K562 (cell line): ENCODE results near the gene SKAP2. TPM values are rescaled to one million over a fixed set of nuclear protein-coding genes. Genes with fewer than 3 reads are reported as not detected.

Experiments used
- MAFK ChIP-seq: IDR thresholded peaks from 2 replicates; pipeline ENCODE4 v1.6.1; 2011; ENCODE audit warnings: low read length, improper control_type of control experiment
- polyA plus RNA-seq, 8 experiments: library from polyadenylated mRNA; depleted of rRNA in 4 of 8; stranded (reverse) in 5 of 8; unstranded in 3 of 8; fragments of >200 nt; fragmentation: Nextera tagmentation in 2 of 8; fragmentation: Illumina TruSeq in 1 of 8; extraction: Ambion mirVana in 2 of 8; extraction: Trizol in 1 of 8; gene quantifications; 2 replicates each; pipeline versions ENCODE4 v1.2.1 to v1.2.3, GENCODE V29; 2011 to 2014; ENCODE audit warnings: inconsistent platforms in 1 of 8, missing spikeins in 1 of 8
- total RNA-seq, 7 experiments: library from RNA; depleted of rRNA in 6 of 7; stranded (reverse); fragments of >200 nt in 6 of 7; fragmentation: Illumina TruSeq in 2 of 7; extraction: Trizol in 2 of 7; gene quantifications; 2 replicates each; pipeline versions ENCODE4 v1.2.1 to v1.2.3, GENCODE V29; 2011 to 2021; ENCODE audit warnings: low replicate concordance in 1 of 7
- TF ChIP-seq, protein P1 (sequence below), 2 experiments: fragments of 450-650 bp; IDR thresholded peaks; 2 replicates each; pipeline ENCODE4 v1.6.1; 2016; ENCODE audit warnings: mild to moderate bottlenecking in 2 of 2, borderline replicate concordance in 1 of 2, low read depth in 1 of 2, moderate library complexity in 1 of 2

Gene SKAP2
- total and polyA plus RNA-seq, 9 of the 15 experiments (the other 6 are each of a cell fraction or from before 2014, with no cell fraction given), result 4.2 to 11.7 (median 8.3) TPM

DNA sequence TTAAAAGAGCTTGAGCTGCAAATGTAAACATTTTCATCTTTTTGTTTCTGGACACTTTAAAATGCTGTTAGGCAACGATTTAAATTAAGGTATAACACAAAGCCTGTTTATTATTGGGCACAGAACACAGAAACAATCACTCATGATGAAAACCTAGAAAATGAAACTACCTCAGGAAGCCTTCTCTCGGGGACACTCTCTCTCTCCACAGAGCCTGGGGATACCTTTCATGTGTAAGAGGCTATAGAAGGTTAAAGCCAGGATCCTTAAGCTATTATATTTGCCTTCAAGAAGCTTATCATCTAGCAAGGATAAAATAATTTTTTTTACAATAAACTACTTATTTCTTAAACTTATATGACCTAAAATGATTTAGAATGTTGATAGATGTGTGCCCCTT is 194.1 kb downstream of the SKAP2 start (continued):
- TF ChIP-seq, protein P1, sequence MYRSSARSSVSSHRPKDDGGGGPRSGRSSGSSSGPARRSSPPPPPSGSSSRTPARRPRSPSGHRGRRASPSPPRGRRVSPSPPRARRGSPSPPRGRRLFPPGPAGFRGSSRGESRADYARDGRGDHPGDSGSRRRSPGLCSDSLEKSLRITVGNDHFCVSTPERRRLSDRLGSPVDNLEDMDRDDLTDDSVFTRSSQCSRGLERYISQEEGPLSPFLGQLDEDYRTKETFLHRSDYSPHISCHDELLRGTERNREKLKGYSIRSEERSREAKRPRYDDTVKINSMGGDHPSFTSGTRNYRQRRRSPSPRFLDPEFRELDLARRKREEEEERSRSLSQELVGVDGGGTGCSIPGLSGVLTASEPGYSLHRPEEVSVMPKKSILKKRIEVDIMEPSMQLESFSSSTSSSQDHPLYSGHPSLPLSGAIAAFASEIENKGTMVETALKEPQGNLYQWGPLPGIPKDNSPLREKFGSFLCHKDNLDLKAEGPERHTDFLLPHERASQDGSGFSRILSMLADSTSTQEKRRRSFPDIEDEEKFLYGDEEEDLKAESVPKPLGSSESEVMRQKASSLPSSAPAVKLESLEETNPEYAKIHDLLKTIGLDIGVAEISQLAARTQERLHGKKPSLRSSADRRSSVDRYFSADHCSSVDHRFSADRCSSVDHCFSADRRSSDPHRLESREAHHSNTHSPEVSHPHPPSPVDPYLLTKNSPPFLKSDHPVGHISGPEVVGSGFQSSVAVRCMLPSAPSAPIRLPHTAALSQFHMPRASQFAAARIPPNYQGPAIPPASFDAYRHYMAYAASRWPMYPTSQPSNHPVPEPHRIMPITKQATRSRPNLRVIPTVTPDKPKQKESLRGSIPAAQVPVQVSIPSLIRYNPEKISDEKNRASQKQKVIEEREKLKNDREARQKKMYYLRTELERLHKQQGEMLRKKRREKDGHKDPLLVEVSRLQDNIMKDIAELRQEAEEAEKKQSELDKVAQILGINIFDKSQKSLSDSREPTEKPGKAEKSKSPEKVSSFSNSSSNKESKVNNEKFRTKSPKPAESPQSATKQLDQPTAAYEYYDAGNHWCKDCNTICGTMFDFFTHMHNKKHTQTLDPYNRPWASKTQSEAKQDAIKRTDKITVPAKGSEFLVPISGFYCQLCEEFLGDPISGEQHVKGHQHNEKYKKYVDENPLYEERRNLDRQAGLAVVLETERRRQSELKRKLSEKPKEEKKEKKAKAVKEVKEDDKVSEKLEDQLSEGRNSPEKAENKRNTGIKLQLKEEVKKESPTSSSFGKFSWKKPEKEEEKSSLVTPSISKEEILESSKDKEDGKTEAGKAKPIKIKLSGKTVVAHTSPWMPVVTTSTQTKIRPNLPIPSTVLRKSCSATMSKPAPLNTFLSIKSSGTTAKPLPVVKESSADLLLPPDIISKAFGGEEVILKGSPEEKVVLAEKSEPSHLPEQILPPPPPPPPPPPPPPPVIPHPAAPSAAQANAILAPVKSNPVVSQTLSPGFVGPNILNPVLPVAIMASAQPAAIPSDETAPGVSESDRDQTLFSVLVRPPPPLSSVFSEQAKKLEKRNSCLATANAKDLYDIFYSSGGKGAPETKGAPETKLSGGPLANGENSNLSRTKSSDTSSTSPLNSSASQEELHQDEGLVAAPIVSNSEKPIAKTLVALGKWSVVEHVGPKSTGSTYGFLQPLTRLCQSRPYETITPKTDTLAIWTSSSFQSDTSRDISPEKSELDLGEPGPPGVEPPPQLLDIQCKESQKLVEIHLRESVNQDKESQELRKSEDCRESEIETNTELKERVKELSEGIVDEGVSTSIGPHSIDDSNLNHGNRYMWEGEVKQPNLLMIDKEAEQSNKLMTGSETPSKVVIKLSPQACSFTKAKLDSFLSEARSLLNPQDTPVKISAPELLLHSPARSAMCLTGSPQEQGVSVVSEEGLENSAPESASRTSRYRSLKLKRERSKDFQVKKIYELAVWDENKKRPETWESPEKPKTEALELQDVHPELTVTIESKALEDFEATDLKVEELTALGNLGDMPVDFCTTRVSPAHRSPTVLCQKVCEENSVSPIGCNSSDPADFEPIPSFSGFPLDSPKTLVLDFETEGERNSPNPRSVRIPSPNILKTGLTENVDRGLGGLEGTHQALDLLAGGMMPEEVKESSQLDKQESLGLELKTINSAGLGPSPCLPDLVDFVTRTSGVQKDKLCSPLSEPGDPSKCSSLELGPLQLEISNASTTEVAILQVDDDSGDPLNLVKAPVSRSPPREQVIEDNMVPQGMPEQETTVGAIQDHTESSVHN (IDR thresholded peaks at IDR 0.05; ENCODE audit: borderline replicate concordance in 1 of 2, low read depth in 1 of 2), result no peak
- no peak for TF ChIP-seq MAFK
